Activated CD4-positive, CD25-positive, alpha-beta regulatory T cell (primary cell): ENCODE data around the gene SCRN2.

Experiments
- DNase-seq, 4 experiments: peaks; one replicate each; lab custom pipeline; 2025; lab: John Stamatoyannopoulos, UW

SCRN2 gene

DNA sequence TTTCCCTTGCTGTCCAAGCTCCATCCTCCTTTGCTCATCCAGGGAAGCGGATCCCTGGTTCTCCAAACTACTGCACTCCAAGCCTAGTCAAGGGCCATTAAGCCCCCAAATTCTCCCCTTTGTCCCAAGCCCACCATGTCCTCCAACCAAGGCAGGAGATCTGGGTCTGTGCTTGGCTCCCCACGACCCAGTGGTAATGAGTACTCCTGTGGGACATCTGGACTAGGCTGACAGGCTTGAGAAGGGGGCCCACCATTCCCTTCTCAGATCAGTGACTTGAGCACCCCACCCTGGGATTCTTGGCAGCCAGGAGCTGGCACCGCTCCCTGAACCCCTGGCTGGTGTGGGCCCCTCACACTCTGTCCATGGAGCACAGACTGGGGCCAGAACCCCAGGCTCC, 36.6 kb downstream of the SCRN2 start:
- no peak for DNase-seq

DNA sequence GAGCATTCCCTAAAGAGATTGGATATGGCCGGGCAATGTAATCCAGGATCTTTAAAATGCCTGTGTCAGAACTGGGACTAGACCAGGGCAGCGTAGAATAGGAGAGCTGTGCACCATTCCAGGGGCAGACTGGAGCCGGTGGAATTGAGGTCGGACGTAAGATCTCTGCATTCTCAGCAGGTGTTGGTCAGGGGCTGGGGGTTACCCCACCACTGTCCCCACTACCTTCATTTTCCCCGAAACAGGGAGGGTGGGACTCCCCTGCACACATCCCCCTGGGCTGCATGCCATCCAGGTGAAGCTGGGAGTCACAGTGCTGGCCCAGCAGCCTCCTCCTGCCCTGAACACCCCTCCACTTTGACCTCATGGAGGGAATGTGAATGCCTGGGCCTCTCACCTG, 37.3 kb downstream of the SCRN2 start:
- DNase-seq: no peak

DNA sequence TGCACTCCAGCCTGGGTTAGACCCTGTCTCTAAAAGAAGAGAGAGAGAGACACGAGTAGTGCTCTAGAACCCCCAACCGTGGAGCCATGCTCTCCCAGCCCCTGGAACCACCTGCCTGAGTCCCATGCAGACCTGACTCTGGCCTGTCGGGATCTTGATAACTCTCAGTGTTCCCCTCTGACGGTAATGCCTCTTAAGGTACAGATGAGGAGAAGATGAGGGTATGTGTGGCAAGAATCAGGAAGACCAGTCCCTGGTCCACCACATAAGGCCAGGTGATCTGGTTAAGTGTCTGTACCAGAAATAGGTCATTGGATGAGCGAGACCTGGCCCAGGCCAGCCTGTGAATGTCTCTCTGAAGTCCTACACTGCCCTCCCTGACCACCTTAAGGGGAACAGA, 37.9 kb downstream of the SCRN2 start:
- no peak for DNase-seq

DNA sequence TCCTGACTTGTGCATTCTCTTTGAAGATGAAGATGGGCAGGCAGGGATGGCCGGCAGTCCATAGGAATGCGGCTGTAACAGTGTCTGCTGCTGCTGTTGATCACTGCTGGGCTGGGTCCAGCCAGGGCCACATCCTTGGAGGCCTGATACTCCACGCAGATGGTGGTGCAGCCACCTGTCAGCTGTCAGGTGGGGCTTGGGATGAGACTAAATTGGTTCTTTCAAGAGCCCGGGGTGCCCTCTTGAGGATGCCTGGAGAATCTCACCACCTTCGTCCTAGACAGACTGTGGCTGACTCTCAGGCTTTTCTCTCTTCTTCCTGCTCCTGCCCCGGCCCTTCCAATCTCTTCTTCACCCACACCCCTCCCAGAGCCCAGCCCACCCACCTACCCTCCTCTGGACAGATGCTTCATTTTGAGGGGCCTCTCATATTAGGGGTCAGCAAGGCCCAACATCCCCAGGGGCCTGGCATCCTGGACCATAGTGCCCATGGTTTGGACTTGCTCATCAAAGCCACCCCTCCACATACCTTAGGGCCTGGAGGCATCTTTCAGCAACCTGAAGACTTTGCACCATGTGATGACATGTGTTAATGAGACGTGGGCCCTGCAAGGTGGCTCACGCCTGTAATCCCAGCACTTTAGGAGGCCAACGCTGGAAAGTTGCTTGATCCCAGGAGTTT, 38.6 kb downstream of the SCRN2 start:
- peak in 2 of 4 experiments; percentile 30 to 36 for DNase-seq

DNA sequence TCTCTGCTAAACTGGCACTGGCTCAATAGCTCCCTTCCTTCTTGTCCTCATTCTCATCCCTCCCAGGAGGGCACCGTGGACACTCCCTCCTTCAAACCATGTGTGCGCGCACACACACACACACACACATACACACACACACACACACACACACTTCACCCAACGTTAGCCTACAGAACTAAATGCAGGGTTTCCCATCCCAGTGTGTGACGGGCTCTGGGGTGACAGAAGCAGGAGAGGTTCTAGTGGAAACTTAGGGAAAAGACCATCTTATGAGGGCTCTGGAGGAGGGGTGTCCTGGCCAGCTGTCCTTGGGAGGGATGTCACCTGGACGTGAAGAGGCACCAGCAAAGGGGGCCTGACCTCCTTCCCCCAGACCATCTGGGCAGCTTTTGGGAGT, 39.2 kb downstream of the SCRN2 start:
- DNase-seq: no peak

DNA sequence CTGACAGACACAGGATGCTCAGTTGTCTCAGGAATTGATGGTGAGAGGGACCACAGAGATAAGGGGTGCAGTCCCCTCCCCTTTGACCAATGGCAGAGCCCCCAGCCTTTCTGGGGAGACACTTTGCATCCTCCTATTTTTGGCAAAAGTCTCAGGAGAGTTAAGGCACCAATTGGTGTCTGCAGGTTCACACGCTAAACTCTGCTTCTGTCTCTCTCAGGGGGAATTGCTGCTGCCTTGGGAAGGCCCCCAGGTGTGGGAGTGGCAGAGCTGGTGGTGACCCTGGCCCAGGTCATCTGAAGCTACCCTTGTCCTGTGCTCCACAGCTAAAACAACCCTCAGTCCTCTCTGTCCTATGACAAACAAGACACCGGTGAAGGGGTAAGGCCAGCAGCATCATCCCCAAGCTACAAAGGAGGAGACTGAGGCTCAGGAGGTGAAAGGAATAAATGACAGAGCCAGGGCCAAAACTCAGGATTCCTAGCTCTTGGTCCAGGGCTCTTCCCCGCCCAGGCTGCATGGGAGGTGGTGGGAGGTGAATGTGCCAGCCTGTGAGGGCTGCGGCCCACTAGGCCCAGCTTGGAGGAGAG, 39.8 kb downstream of the SCRN2 start:
- DNase-seq: no peak

DNA sequence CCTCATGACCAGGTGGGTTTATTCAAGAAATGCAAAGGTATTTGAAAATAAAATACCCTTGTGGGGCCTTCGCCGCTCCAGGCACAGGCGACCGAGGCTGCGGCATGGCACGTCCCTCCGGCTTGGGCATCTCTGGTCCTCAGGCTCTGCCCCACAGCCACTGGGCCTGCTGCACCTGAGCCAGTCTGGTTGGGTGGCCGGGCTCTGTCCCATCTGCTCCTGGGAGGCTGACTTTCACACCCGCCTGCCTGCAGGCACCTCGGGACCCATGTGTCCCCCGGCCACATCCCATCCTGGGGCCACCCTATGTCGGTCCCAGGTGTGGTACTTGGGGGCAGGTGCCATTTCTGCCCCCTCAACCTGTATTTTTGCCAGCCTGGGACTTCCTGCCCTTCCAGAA, 40.4 kb downstream of the SCRN2 start:
- no peak for DNase-seq

DNA sequence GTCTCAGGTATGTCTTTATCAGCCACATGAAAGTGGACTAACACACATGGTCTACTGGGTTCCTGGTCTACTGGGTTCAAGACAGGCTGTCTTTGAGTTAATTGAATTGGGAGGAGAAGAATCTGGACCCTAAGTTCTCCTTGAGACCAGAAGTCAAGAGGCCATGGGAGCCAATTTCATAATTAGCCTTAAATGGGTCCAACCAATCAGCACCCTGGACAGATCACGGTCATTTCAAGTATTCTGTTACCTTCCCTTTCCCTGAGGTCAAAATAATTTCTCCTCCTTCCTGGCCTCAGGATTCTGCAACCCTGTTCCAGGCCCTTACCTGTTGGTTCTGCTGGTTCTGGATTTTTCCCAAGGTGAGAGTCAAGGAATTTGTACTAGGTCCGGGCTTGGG, 43.3 kb downstream of the SCRN2 start:
- no peak for DNase-seq

DNA sequence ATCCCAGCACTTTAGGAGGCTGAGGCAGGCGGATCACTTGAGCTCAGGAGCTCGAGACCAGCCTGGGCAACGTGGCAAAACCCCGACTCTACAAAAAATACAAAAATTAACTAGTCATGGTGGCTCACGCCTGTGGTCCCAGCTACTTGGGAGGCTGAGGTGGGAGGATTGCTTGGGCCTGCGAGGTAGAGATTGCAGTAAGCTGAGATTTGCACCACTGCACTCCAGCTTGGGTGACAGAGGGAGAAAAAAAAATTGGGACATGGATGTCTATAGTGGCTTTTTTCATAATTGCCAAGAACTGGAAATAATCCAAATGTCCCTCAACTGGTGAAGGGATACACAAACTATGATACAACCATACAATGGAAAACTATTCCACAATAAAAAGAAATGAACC, 48.1 kb downstream of the SCRN2 start:
- DNase-seq: no peak

DNA sequence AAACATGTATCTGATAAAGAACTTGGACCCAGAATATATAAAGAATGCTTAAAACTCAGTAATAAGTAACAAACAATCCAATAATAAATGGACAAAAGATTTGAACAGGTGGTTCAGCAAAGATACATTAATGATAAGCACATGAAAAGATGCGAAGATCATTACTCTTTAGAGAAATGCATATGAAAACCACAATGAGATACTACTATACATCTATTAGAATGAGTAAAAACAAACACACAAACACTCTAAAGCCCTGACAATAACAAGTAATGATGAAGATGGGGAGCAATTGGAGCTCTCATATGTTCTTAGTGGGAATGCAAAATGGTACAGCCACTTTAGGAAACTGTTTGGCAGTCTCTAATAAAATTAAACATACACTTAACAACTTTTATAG, 48.6 kb downstream of the SCRN2 start:
- no peak for DNase-seq

DNA sequence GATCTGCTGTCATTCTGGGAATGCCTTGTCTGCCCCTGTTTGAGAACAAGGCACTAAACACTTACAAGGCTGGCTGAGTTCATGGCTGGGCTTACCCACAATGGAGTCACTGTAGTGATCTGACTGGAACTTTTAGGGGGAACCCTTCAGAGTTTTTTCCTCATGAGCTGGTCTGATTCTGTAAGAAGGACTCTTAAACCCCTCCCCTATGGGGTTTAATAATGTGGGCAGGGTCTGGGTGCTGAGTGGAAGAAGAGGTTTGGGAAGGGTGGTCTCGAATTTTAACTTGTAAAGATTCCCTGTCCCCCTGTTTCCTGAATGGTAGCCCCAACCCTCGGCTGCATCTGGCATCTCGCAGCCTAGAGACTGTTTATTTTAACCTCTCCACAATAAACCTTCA, 50.0 kb downstream of the SCRN2 start:
- DNase-seq: no peak

DNA sequence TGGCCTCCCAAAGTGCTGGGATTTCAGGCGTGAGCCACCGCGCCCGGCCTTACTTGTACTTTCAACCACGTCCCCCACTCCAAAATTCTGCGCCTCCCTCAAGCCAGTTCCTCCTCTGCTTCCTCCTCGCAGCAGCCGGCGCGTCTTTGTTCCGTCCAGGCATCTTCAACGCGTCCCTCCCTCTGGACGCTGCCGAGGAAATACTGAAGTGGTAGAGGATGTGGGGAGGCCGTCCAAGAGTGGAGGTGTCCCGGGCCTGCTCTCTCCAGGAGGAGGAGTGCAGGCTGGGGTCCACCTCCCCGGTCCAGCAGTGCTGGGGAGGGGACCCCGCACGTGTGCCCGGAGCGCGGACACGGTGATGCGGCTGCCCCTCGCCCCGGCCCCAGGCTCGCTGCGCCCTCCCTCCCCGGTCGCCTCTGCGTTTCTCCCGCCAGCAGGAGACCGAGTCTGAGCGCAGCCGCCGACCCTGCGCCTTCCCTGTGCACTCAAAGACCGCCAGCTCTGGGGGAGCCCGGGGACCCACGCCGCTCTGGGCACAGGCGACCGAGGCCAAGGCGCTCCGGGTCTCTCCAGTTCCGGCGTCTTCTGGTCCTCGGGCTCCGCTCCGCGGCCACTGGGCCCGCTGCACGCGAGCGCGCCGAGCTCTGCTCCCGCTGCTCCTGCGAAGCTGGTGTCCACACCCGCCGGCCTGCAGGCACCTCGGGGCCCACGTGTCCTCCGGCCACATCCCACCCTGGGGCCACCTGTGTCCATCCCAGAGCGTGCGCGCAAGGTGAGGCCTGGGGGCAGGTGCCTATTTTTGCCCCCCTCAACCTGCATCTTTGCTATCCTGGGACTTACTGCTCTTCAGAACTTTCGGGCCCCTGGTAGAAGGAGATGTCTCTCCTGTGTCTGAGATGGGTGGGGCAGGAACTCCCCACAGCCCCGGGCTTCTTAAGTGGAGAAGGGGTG, 51.2 kb downstream of the SCRN2 start:
- DNase-seq: peak in 2 of 4 experiments; percentile 13 to 16
